ENCODE data around the gene CYSTM1. TPM values are rescaled to one million over a fixed set of nuclear protein-coding genes. Genes with fewer than 3 reads are reported as not detected.
A peak's percentile ranks its signal among the peaks of the same experiment; 100 is the strongest.

Gene CYSTM1
- total and polyA plus RNA-seq, 2 of the 8 experiments (the other 6 are each of a cell fraction or from before 2014, with no cell fraction given) = 25.0 to 47.8 TPM

GRCh38 chr5:140169410-140169809 lies 5.6 kb upstream of the CYSTM1 start:
- Histone ChIP-seq H3K9me3 (ENCODE audit: insufficient read depth in 2 of 2, low read depth in 1 of 2, low read length in 1 of 2) (no peaks in the 10 kb centered on the region), H2AK5ac (ENCODE audit: low read depth, low read length) (no peak overlapping the region), H2BK5ac (ENCODE audit: low read depth, low read length) (no peak overlapping the region), H2BK12ac (ENCODE audit: low read depth, low read length) (no peak overlapping the region), H3K9ac (replicated peaks in 1 of 4; ENCODE audit: extremely low read depth in 1 of 4, low read depth in 3 of 4, low read length in 3 of 4) (no peak overlapping the region), H4K91ac (replicated peaks; ENCODE audit: insufficient read length, low read length) (no peak overlapping the region), H3K14ac (ENCODE audit: insufficient read length) (no peak overlapping the region), H3K4ac (replicated peaks; ENCODE audit: insufficient read length, low read depth, low read length) (no peak overlapping the region), H3K4me1 (replicated peaks in 1 of 4; ENCODE audit: control insufficient read depth in 3 of 4, insufficient read depth in 4 of 4, low read length in 3 of 4) (peaks cover 0 to under 1% (median 0%) of the 10 kb centered on the region in 4 experiments; a peak in 3 of 7 replicates), H4K20me1 (replicated peaks in 1 of 2; ENCODE audit: control insufficient read depth in 1 of 2, insufficient read depth in 2 of 2, low read length in 2 of 2) (no peaks in the 10 kb centered on the region), H3K27me3 (replicated peaks in 1 of 4; ENCODE audit: control insufficient read depth in 3 of 4, extremely low read depth in 1 of 4, insufficient read depth in 3 of 4, low read length in 3 of 4) (no peaks in the 10 kb centered on the region), H4K5ac (ENCODE audit: insufficient read length, low read depth, low read length) (no peak overlapping the region), H2BK20ac (ENCODE audit: low read length) (no peak overlapping the region), H3K56ac (replicated peaks; ENCODE audit: insufficient read length, low read depth, low read length) (no peak overlapping the region), H3K23ac (ENCODE audit: insufficient read length) (no peak overlapping the region), H2AFZ (ENCODE audit: low read length) (no peak overlapping the region), H3K36me3 (ENCODE audit: control insufficient read depth in 2 of 4, insufficient read depth in 4 of 4, low read length in 3 of 4) (no peaks in the 10 kb centered on the region), H3K79me1 (ENCODE audit: low read depth, low read length) (no peaks in the 10 kb centered on the region), H3K27ac (ENCODE audit: low read depth, low read length) (no peak overlapping the region), H3K4me3 (ENCODE audit: extremely low read depth in 1 of 4, insufficient read depth in 2 of 4, low read depth in 3 of 4, low read length in 4 of 4) (no peak overlapping the region), H3K79me2 (ENCODE audit: control insufficient read depth in 1 of 2, insufficient read depth in 2 of 2, low read length in 2 of 2) (no peaks in the 10 kb centered on the region), H3K18ac (ENCODE audit: extremely low read depth, low read length) (no peak overlapping the region), H3K4me2 (ENCODE audit: insufficient read depth in 1 of 2, low read depth in 2 of 2, low read length in 2 of 2) (no peak overlapping the region), H3K23me2 (ENCODE audit: low read depth, low read length) (peaks cover under 1% of the 10 kb centered on the region; the same call in 1 of the 2 replicates), H2BK15ac (ENCODE audit: low read length) (no peak overlapping the region), H2BK120ac (replicated peaks; ENCODE audit: low read depth, low read length) (no peak overlapping the region), H4K8ac (ENCODE audit: extremely low read depth, insufficient read depth, low read length) (no peak overlapping the region)
- no peak for FAIRE-seq
- DNase-seq (ENCODE audit: low read depth in 1 of 2, low spot score in 2 of 2) = no peak
- TF ChIP-seq RNF2 (IDR thresholded peaks at IDR 0.05; ENCODE audit: borderline replicate concordance, low read depth, low read length, missing control alignments, poor library complexity, severe bottlenecking) (no peak), RAD21 (IDR thresholded peaks at IDR 0.05 in 1 of 2, conservative IDR thresholded peaks at IDR 0.05 in 1 of 2; ENCODE audit: low read depth in 2 of 2, low read length in 2 of 2) (peak; percentile 16 to 38; a peak in 2 of 4 replicates), CTCF (IDR thresholded peaks at IDR 0.05; ENCODE audit: control extremely low read depth in 1 of 3, insufficient read depth in 1 of 3, low read depth in 1 of 3, low read length in 3 of 3) (peak in 2 of 3 experiments; percentile 22 to 39; a peak in 2 of 4 replicates), ATF3 (IDR thresholded peaks at IDR 0.05; ENCODE audit: insufficient read depth, low read depth, low read length) (no peak), CHD2 (IDR thresholded peaks at IDR 0.05; ENCODE audit: low read length) (no peak), POU5F1 (IDR thresholded peaks at IDR 0.05; ENCODE audit: low read depth, low read length) (no peak)
- CTCF ChIA-PET (ENCODE audit: partially characterized antibody) = interaction anchor here (0.6 to 2.8 kb wide), 18 partner anchors 10 to 1712 kb away, joined by 3 to 19 read pairs (median 4); partner anchors contain the start of gene PURA
- POLR2A ChIA-PET (ENCODE audit: partially characterized antibody) = interaction anchor here (1.4 kb wide), 1 partner anchor 74 kb away, joined by 3 read pairs; no protein-coding TSS in a partner anchor
- 79% methylated on average over 1 of the region's 1 CpG; no CpG with 5 or more reads in 1 of the 2 experiments for WGBS, 2 experiments (ENCODE audit: extremely low coverage in 1 of 2, insufficient coverage in 1 of 2, insufficient read length in 1 of 2, insufficient replicate concordance in 2 of 2, low coverage in 1 of 2, low lambda C conversion rate in 2 of 2, missing lambda C conversion rate in 1 of 2)

All from H1 (cell line).